SKM-1 (cell line): Measurements from ENCODE around the gene RB1.

Experiments used
- DNase-seq: peaks from one replicate; lab custom pipeline; 2025; ENCODE audit not compliant: unreplicated experiment; lab: John Stamatoyannopoulos, UW

The RB1 gene

DNA sequence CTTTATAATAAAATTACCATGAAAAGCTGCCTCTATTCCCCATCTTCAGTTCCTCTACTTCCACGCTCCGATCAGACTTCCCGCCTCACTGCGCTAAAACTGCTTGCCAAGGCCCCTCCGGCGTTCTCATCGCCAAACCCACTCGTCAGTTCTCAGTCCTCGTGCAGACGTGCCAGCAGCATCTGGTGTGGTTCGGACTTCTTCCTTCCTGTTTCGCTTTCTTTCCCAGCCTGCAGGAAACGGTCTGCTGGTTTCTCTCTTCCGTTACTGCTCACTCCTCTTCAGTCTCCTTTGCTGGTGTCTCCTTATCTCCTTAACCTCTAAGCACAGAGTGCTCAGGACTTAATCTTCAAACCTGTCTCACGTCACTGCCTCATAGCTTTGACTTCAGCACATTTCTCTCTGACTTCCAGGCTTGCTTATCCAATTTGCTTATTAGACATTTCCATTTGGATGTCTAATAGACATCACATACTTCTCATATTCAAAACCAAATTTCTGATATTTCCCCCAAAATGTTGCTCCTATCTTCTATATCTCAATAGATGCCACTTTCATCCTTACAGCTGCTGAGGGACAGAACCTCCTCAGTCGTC is 189.0 kb downstream of the RB1 start:
- peak; percentile 92 for DNase-seq

DNA sequence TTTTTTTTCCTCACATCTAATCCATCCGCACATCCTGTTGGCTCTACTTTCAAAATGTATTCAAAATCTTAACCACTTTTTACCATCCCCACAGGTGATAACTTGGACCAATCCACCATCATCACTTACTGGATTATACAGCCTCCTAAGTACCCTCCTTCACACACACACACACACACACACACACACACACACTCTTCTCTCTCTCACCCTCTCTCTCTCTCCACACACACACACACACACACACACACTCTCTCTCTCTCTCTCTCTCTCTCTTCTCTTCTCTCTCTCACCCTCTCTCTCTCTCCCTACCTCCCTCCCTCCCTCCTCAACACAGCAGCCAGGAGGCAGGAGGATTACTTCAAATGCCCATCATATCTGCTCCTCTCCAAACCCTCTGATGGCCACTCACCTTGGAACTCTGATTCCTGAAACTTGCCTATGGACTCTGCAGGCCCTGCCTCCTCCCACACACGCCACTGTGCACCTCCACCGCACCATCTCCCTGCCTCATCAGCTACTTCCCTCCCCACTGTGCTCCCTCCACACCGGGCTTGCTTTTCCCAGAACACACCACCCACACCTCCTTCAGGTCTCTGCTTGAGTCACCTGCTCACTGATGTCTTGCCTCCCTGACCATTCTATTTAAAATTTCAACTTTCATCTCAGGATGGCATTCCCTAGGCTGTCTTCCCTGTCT is 189.7 kb downstream of the RB1 start:
- DNase-seq = no peak

DNA sequence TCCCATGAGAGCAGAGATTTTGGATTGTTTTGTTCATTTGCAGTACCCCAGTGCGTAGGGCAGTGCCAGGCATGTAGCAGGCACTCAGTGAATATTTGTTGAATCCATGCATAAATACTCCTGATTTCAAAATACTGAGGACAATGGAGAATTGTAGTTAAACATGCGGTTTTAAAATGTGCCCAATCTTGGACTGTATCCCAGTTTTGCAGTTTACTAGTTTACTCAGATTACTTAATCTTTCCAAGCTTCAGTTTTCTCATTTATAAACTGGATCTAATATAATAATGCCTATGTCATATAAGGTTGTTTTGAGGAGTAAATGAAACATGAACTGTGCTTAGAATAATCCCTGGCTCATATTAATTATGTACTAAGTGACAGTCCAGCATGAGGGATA is 190.3 kb downstream of the RB1 start:
- DNase-seq = no peak

DNA sequence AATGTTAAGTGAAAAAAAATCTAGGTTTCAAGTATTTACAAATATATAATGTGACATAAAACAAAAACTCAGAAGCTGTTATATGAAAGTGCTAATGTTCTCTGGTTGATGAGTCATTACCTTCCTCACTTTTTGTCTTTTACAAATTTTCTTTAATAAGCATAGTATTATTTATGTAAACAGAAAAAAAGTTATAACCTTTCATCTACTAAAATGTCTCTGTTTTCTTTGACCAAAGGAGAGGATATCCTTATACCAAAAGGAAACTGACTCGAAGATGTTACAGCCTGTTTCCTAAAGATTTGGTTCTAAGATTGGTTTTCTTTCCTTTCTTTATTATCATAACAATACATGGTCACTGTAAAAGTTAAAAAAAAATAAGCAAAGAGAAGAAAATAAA is 191.3 kb downstream of the RB1 start:
- no peak for DNase-seq

DNA sequence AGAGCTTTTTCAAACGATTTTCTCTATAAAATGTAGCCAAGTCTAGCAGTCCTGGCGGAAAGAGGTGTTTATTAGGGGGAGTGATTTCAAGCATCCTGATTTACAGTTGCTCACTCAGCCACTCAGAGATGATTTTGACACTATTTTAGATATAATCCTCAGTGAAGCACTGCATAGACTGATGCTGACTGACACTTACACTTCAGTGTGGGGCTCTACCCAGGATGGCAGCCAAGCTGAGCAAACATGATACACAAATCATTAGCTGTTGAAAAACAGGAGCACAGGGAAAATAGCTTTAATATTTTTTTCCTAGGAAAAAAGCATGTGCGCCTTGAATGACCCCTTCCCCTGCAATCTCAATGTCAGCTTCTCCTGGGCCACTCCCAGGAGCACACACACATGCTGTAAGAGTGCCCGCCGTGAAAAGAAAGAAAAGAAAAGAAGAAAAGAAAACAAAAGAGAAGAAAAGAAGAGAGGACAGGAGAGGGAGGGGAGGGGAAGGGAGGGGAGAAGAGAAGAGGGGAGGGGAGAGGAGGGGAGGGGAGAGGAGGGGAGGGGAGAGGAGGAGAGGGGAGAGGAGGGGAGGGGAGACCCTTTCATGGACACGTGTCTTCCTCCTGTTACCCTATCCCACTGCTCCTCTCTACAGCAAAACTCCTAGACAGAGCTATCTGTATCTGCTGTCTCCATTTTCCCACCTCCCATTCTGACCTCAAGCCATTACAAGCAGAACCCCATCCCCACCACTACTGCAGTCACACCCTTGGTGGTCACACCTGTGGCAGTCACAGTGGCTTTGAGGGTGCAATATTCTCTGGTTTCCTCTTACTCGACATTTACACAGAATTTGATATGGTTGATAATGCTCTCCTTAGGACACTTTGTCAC is 193.0 kb downstream of the RB1 start:
- DNase-seq = no peak

DNA sequence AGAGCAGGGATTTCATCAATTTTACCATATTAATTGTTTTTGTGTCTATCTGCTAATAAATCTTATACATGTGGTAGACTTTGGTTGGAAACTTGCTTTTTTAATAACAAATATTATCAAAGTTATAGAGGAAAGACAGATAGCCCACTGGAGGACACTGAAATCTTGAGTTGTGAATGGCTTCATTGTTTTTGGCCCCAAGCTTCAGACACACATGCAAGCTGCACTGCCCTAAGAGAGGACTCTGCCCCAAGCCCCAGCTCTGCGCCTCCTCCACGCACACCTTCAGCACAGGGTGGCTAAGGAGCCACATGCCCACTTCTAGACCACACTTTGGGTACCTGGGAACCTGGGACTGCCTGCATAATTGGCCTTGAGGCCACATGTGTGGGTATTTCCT is 194.1 kb downstream of the RB1 start:
- DNase-seq = no peak

DNA sequence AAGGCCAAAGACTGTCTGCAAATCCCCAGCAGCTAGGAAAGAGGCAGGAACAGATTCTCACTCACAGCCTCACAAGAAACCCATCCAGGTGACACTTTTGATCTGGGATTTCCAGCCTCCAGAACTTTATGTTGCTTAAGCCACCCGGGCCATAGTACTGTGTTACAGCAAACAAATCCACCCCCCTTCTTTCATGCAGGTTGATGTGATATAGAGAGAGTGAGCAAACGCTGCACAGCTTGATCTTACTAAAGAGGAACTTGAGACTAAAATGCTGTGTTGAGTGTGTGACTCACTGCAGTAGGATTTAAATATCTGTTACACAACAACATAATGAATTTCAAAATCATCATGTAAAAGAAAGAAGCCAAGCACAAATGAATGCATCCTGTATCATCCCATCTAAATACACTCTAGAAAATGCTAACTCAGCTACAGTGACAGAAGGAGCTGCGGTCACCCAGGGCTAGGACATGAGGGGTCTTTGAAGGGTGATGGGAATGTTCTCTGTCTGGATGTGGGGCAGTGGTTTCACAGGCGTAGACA is 197.2 kb downstream of the RB1 start:
- DNase-seq = peak; percentile 94

DNA sequence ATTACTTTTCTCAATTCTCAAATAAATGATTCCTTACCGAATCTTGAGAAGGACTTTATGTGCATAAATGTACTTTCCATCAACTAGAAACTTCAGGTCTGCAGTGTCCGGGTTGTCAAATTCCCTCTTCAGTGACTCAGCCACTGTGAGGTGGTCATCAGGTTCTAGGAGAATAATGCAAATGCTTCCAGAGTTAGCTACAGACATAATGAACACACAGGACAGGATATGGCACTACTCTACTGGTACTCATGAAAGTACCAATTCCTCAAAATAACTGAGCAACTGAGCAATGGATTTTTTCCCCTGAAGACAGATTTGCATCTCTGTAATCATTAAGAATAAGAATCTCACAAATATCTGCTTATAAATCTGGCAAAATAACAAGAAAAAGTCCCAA is 198.2 kb downstream of the RB1 start:
- no peak for DNase-seq

DNA sequence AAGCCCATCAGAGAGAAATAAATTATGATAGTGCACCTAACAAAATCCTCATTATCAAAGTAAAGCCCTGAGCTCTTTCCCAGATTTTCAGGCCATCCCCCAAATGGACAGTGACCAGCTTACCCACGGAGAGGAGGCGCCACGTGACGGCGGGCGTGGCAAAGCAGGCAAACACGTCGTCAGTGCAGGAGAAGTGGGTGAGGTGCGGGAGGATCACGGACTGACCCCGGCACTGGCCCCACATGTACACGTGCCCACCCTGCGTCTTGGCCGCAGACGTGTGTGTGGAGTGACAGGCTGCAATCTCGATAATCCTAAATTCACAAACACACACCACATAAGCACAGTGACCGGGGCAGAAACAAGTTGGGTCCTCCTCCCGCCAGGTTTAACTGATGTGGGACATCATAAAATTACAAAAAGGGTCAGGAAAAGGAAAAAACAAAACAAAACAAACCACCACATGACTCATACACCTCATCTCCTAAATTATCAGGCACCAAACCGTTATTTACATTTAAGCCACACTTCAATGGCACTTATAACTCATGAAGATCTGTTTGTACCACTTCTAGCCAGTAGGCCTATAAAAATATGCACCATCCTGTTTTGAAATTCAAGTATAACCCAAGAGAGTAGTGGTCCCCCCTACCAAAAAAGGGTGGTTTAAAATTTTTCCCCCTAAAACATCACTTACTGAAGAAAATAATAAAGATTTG is 199.2 kb downstream of the RB1 start:
- no peak for DNase-seq

DNA sequence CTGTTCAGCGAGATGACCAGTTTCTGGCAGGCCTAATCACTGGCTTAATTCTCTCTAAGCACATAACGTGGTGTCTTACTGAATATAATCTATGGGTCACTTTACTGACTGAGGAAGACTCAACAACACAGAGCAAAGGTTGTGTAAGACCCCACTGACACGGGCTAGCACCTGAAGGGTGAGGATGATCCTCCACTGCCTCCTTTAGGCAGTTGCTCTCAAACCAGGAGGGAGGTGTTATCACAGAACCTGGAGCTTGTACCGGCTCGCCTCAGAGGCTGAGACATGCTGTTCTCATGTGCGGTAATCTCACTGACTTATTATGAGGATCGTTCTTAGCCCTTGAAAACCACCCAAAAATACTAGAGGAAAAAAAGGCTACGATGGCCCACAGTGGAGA is 201.1 kb downstream of the RB1 start:
- DNase-seq = no peak

DNA sequence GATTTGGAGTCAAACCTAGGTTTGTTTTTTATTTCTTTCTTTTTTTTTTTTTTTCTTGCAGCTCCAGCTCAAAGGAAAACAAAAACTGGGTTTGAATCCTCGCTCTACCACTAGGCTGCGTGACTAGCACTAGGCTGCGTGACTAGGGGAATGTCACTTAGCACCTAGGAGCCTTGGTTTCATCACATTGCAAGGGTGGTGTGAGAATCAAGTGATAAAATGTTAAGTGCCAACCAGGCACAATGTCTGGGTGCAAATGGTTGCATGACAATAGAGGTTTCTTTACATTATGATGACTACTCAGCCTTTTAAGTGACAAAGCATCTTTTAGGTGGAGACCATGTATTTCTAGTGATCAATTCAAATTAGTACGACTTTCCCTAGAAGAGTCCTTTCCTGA is 201.5 kb downstream of the RB1 start:
- DNase-seq = no peak

DNA sequence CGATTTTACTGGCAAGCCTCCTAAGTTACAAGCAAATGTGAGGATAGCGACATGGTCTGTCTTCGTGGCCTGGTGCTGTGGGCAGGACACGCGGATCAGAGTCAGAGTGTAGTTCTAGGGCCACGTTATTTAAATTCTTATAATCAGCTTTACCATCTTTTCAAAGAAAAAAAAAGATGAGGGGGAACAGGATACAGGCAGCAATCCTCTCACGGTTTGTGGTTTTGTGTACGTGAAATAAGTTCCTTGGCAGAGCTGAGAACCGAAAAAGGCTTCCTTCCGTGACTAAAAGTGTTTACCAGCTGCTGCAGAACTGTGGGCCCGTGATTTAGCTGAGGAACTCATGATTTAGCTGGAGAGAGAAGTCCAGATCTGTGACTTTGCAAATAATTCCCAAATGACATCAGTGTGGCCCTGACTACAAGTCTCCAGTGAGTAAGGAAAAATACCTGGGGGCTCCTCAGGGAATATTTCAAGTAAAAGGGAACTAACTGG is 202.1 kb downstream of the RB1 start:
- peak; percentile 67 for DNase-seq

DNA sequence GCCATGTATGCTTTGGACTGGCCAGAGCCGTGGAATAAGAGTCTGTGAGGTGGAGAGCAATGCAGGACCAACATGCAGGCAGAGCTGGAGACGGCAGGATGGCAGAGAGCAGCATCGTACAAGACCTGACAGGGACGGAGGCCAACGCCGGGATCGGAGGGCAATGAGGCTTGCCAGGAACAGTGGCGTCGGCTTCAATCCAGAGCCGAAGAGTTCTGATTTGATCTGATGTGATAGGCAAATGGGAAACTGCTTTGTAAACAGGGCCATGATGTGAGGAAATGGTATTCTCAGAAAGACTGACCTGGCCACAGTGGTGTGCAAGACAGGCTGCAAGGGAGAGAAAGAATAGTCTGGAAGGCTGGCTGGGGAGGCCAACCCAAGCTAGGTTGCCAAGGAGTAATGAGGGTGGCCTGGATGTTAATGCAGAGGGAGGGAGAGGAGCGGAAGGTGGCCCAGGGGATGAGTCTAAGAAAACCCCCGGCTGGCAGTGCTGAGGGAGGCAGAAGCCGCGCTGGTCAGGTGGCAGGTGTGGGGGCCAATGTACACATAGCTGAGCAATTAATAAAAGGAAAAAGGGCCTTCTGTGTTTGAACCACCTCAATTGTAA is 202.6 kb downstream of the RB1 start:
- no peak for DNase-seq

DNA sequence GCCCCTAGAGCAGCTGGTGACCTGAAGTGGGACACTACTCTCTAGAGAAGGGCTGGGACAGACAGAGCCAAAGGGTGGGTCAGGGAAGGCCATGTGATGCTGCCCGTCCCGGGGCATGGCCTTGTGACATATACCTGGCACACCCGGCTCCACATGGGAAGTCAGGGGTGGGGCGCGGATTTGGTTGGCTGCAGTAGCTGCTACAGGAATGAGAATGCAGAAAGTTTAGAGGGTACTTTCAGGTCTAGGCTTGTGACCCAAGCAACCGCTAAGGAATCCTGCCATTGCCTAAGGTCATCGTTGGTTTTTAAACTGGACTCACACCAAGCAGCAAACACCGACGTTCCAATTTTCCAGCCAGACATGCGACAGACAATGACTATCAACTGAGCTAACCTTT is 203.5 kb downstream of the RB1 start:
- DNase-seq = no peak

DNA sequence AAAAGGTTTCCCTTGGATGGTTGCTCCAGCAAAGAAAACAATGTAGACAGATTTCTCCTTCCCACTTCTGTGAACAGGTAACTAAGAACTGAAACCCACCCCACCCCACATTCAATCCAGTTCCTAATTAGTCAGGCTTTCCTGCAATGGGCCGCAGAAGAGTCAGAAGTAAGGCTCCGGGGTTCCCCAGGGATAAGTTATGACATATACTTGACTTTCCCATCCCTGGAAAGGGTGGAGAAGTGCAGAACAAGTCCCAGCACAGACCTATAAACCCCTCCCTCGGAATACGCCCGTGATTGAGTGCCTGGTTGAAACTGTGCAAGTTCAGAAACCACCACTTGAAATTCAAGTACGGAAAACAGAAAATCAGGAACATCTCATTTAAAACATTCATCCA is 204.5 kb downstream of the RB1 start:
- DNase-seq = no peak

DNA sequence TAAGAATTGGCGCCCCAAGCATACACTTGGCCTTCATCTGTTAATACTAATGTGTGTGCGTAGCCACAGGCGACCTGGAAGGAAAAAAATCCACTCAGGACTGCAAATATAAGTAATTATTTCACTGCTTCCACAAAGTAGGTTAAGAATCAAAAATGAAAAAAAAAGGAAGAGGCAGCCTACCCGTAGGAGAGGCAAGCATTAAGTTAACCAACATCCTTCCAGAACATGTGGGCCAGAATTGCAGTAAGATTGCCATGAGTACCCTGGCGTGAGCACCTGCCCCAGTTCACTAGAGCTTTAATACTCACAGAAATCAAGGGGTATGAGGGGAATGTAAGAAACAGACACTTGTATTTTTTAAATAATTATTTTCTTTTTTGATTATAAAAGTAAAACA is 207.1 kb downstream of the RB1 start:
- no peak for DNase-seq

DNA sequence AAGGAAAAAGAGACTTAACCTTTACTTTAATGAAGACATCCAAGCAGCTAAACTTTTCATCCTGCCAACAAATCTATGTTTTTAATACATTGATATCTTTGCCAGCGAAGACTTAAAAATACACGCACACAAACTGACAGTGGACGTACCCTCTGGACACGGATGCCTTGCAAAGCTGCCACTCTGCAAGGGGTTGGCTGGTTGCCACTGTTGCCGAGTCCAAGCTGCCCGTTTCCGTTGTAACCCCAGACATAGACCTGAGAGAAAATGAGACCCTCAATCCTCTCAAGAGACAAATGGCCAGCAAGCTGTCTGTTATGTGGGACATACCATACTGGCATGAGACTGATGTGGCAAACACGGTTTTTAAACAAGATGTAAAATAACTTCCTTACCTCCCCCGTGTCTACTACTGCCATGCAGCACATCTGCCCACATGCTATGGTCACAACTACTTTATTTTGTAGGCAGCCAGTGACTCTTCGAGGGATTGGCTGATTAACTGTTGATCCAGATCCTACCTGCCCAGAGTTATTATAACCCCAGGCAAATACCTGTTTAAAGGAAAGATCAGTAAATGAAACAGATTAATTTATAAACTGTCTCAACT is 208.2 kb downstream of the RB1 start:
- DNase-seq = no peak

DNA sequence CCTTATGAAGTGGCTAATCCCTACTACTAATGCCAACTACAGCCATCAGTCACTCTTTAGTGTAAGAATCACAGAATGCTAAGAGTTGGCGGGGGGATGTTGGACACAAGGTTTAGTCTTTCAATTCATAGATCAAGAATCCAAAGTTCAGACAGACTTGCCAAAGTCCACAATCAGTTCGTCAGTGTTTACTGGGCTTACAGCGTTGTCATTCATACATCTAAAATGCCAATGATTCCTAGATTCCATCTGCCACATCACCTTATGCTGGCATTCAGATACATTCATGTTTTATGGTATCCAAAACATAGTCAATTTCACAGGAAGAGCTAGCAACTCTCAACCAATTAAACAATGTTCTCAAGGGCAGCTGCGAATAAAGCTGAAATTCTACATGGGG is 211.2 kb downstream of the RB1 start:
- no peak for DNase-seq

DNA sequence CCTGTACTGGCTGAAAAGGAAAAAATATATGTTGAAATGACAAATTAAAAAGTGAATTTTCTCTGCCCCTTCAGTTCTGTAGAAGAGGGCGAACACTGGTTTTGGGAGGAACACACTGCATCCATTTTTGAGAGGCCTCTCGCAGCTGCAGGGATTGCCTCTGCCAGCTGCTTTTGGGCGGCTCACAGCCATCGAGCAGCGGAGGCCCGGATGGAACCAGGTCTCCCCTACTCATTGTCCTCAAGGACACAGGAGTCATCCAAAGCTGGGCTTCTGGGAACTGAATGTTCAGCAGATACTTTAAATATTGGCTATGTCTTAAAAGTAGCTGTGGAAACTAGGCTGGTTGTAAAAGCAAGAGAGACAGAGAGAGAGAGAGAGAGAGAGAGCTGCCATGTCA is 212.2 kb downstream of the RB1 start:
- no peak for DNase-seq

DNA sequence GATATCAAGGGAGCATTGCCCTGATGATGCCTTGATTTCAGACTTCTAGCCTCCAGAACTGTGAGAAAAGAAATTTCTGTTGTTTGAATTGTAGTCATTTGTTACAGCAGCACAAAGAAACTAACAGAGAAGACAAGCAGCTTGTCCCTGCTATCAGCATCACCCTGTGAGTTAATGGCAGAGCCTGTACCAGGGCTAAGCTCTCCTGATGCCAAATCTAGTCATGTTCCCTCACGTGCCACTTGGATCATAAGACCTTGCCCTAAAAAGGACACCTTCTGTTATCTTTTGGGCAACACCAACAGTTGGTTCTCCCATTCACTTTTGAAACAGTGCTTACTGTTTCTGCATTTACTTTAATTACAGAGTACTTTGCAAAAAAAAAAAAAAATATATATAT is 214.5 kb downstream of the RB1 start:
- DNase-seq = no peak
